OCI-LY7 (cell line): ENCODE results near the gene FLNB. TPM values are rescaled to one million over a fixed set of nuclear protein-coding genes. Genes with fewer than 3 reads are reported as not detected.

Experiments
- BruUV-seq: library from RNA; stranded (reverse); fragments of 400-500 nt; replicated peaks from 2 replicates; lab custom pipeline; 2021; lab: Mats Ljungman, UMichigan
- CTCF ChIA-PET: fragments of 300-600 bp; sonication (Branson Sonifier 250); formaldehyde crosslinking; loops from one replicate; lab custom pipeline; 2022; ENCODE audit warnings: antibody characterized with exemption; ENCODE audit not compliant: unreplicated experiment; lab: Charles Lee
- POLR2A ChIA-PET: fragments of 300-600 bp; sonication (Branson Sonifier 250); formaldehyde crosslinking; loops from one replicate; lab custom pipeline; 2022; ENCODE audit warnings: antibody characterized with exemption; lab: Charles Lee
- DNase-seq: peaks from one replicate; pipeline ENCODE4 v3.0.0-alpha.2; 2015; ENCODE audit warnings: low spot score
- H2AFZ ChIP-seq: fragments of 200-600 bp; sonication (generic), shearing (Covaris generic); 2 replicates; pipeline ENCODE4 v1.6.1; 2014; ENCODE audit warnings: mild to moderate bottlenecking, antibody characterized with exemption, low read length, moderate library complexity
- H3K27ac ChIP-seq: fragments of 200-600 bp; sonication (generic); 2 replicates; pipeline ENCODE4 v1.5.1; 2014; ENCODE audit warnings: mixed run types, low read depth, mild to moderate bottlenecking, moderate library complexity, low read length, inconsistent platforms; ENCODE audit not compliant: poor library complexity, severe bottlenecking
- H3K36me3 ChIP-seq: fragments of 200-600 bp; sonication (generic); 2 replicates; pipeline ENCODE4 v1.6.1; 2014; ENCODE audit warnings: mild to moderate bottlenecking, antibody characterized with exemption, low read length, moderate library complexity, mixed read lengths; ENCODE audit not compliant: insufficient read depth
- H3K4me1 ChIP-seq: fragments of 200-600 bp; sonication (generic); 2 replicates; pipeline ENCODE4 v1.5.1; 2014; ENCODE audit warnings: mild to moderate bottlenecking, low read length; ENCODE audit not compliant: insufficient read depth, poor library complexity, severe bottlenecking
- H3K4me2 ChIP-seq: fragments of 200-600 bp; sonication (generic); 2 replicates; pipeline ENCODE4 v1.6.1; 2014; ENCODE audit warnings: mild to moderate bottlenecking, low read length
- H3K4me3 ChIP-seq: fragments of 200-600 bp; sonication (generic); 2 replicates; pipeline ENCODE4 v1.5.1; 2014; ENCODE audit warnings: mild to moderate bottlenecking, low read depth, low read length; ENCODE audit not compliant: poor library complexity, severe bottlenecking
- H3K79me2 ChIP-seq: fragments of 200-600 bp; sonication (generic); 2 replicates; pipeline ENCODE4 v1.6.1; 2016; ENCODE audit warnings: low read depth, mild to moderate bottlenecking, low read length, moderate library complexity, mixed read lengths; ENCODE audit not compliant: insufficient read depth
- H3K9me2 ChIP-seq: fragments of 200-600 bp; sonication (generic); 2 replicates; pipeline ENCODE4 v1.6.1; 2016; ENCODE audit warnings: mild to moderate bottlenecking, low read length, mixed read lengths; ENCODE audit not compliant: insufficient read depth
- H3K9me3 ChIP-seq: fragments of 200-600 bp; sonication (generic); 2 replicates; pipeline ENCODE4 v1.6.1; 2014; ENCODE audit warnings: mild to moderate bottlenecking, mixed run types, low read length, mixed read lengths
- H4K20me1 ChIP-seq: fragments of 200-600 bp; sonication (generic); 2 replicates; pipeline ENCODE4 v1.6.1; 2014; ENCODE audit warnings: mild to moderate bottlenecking, antibody characterized with exemption, low read length, moderate library complexity, mixed read lengths; ENCODE audit not compliant: insufficient read depth
- EZH2phosphoT487 ChIP-seq: fragments of 200-600 bp; sonication (generic); IDR thresholded peaks from 2 replicates; pipeline ENCODE4 v1.6.1; 2018; ENCODE audit warnings: low read depth, borderline replicate concordance, mild to moderate bottlenecking, mixed run types, antibody characterized with exemption, low read length, moderate library complexity, mixed read lengths
- intact Hi-C: fragments of 100-400 bp; cut with micrococcal nuclease; formaldehyde crosslinking; loops from one replicate; pipeline ENCODE4 v1.10.0; 2022; ENCODE audit not compliant: unreplicated experiment
- total RNA-seq, 2 experiments: library from RNA; depleted of rRNA in 1 of 2; stranded (reverse); fragments of >200 nt in 1 of 2; shearing (Covaris generic) in 1 of 2; gene quantifications; 2 replicates each; pipeline ENCODE4 v1.2.3, GENCODE V29; 2014 to 2022
- TF ChIP-seq, protein P1 (sequence below): fragments of 200-600 bp; sonication (generic); conservative IDR thresholded peaks from 2 replicates; pipeline ENCODE4 v1.5.1; 2014; ENCODE audit warnings: mild to moderate bottlenecking, antibody characterized with exemption, low read length, moderate library complexity, mixed read lengths

FLNB gene
- total RNA-seq, 2 experiments from 2014 or later: 29.9 to 39.1 TPM

DNA sequence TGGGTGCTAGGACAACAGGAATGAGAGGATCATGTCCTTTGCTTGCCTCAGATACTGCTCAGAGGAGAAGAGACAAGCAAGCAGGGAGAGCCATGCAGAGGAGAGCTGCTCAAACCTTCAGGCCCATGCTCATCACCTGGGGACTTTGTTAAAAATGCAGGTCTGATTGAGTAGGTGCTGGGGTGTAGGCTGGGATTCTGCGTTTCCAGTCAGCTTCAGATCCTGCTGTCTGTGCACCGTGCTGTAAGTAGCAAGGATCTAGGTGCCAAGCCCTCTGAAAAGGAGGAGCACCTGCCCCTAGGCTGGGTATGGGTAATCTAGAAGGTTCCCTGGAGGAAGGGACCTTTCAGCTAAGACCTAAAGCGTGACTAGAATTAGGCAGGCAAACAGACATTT is 7.3 kb downstream of the FLNB start:
- BruUV-seq: no TSS peak
- CTCF ChIA-PET: no interaction called here
- TF ChIP-seq EZH2phosphoT487: no peak
- TF ChIP-seq, protein P1, sequence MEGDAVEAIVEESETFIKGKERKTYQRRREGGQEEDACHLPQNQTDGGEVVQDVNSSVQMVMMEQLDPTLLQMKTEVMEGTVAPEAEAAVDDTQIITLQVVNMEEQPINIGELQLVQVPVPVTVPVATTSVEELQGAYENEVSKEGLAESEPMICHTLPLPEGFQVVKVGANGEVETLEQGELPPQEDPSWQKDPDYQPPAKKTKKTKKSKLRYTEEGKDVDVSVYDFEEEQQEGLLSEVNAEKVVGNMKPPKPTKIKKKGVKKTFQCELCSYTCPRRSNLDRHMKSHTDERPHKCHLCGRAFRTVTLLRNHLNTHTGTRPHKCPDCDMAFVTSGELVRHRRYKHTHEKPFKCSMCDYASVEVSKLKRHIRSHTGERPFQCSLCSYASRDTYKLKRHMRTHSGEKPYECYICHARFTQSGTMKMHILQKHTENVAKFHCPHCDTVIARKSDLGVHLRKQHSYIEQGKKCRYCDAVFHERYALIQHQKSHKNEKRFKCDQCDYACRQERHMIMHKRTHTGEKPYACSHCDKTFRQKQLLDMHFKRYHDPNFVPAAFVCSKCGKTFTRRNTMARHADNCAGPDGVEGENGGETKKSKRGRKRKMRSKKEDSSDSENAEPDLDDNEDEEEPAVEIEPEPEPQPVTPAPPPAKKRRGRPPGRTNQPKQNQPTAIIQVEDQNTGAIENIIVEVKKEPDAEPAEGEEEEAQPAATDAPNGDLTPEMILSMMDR: no peak
- Histone ChIP-seq H3K4me3 (no peak overlapping the region), H3K4me2 (no peak overlapping the region), H3K36me3 (no peaks in the 10 kb centered on the region), H4K20me1 (0 out of 2 replicates have a peak, but pooled peaks cover 13% of the 10 kb centered on the region), H3K4me1 (peaks cover under 1% of the 10 kb centered on the region), H3K9me2 (no peaks in the 10 kb centered on the region), H3K79me2 (peaks cover under 1% of the 10 kb centered on the region; the same call in 1 of the 2 replicates), H2AFZ (no peak overlapping the region), H3K27ac (no peak overlapping the region), H3K9me3 (no peaks in the 10 kb centered on the region)
- intact Hi-C loops: no loop called here
- DNase-seq: no peak
- POLR2A ChIA-PET: interaction anchor here (0.8 kb wide), 1 partner anchor 157 kb away, joined by 3 read pairs; no protein-coding TSS in a partner anchor

DNA sequence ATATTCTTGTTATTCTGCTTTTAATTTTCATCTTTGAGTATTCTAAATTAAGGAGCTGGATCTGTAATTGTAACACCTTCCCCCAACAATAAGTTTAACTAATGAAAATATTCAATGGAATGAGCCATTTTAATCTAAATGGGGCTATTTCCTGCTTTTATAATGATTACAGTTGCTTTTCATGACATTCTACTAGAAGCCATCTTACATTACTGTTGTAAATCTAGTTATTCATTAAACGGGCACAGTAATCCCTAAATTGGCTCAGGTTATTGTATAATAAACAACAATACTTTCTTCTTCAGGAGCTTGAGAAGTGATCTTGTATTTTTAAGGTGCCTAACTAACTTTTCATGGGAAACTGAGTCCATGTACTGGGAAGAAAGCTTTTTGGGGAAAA is 8.5 kb downstream of the FLNB start:
- no peak overlapping the region for H3K4me3 ChIP-seq
- H3K27ac ChIP-seq: no peak overlapping the region
- no peaks in the 10 kb centered on the region for H3K36me3 ChIP-seq
- peaks cover 5% of the 10 kb centered on the region for H3K4me1 ChIP-seq
- H2AFZ ChIP-seq: no peak overlapping the region
- intact Hi-C loops: no loop called here
- H4K20me1 ChIP-seq: 0 out of 2 replicates have a peak, but pooled peaks cover 13% of the 10 kb centered on the region
- no peak for TF ChIP-seq EZH2phosphoT487
- TF ChIP-seq, protein P1: no peak
- ChIA-PET POLR2A (no interaction called here), CTCF (no interaction called here)
- H3K4me2 ChIP-seq: no peak overlapping the region
- H3K9me3 ChIP-seq: no peaks in the 10 kb centered on the region
- H3K9me2 ChIP-seq: no peaks in the 10 kb centered on the region
- no peaks in the 10 kb centered on the region for H3K79me2 ChIP-seq
- no TSS peak for BruUV-seq
- DNase-seq: no peak

DNA sequence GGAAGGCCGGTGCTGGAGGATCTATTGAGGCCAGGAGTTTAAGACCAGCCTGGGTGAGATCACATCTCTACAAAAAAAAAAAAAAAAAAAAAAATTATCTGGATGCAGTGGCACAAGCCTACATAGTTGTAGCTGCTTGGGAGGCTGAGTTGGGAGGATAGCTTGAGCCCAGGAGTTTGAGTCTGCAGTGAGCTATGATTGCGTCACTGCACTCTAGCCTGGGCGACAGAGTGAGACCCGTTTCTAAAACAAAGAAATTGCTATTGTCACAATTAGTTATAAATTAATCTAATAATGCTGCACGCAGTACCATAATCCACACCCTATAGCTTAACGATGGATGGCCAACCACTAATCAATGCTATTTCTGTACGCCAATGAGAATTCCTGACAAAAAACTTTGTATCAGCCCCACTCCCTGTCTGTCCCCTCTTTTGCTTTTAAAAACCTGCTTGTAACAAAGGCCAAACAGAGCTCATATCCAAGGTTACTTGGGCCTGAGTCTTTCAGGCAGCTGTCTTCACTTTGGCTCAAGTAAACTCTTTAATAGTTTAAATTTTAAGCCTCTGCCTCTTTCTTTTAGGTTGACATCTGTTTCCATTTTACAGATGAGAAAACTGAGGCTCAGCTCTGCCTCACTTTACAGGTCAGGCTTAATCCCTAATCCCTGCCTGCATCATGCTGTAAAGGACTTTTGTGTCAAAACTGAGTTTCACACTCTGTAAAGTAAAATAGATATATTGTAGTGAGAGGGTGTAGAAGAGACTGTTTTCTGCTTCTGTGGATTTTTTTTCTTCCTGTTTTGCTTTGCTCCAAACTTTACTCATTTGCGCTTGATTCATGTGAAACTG is 10.9 kb downstream of the FLNB start:
- Histone ChIP-seq H3K4me3 (no peak overlapping the region), H3K36me3 (no peaks in the 10 kb centered on the region), H3K27ac (no peak overlapping the region), H2AFZ (no peak overlapping the region), H4K20me1 (0 out of 2 replicates have a peak, but pooled peaks cover 13% of the 10 kb centered on the region), H3K4me1 (peaks cover 5% of the 10 kb centered on the region), H3K79me2 (no peaks in the 10 kb centered on the region), H3K4me2 (no peak overlapping the region), H3K9me2 (no peaks in the 10 kb centered on the region), H3K9me3 (no peaks in the 10 kb centered on the region)
- intact Hi-C loops: no loop called here
- TF ChIP-seq EZH2phosphoT487: no peak
- TF ChIP-seq, protein P1: no peak
- no peak for DNase-seq
- ChIA-PET CTCF (interaction anchor here (0.6 kb wide), 1 partner anchor 92 kb away, joined by 3 read pairs; no protein-coding TSS in a partner anchor), POLR2A (interaction anchor here (0.6 to 1.0 kb wide), 5 partner anchors 13 to 77 kb away, joined by 4 to 5 read pairs (median 4); no protein-coding TSS in a partner anchor)
- no TSS peak for BruUV-seq
